ENCODE results near the gene GOLGA6A. TPM values are rescaled to one million over a fixed set of nuclear protein-coding genes. Genes with fewer than 3 reads are reported as not detected.

GOLGA6A gene
- not detected in 2 replicates for total RNA-seq

GRCh38 chr15:74082450-74082849 lies at the start of gene GOLGA6A:
Gene GOLGA6A (minus strand): TSS chr15:74082550. CDS start chr15:74082509, 41 bp downstream.

GRCh38 chr15:74130155-74130848 lies 48.0 kb upstream of the GOLGA6A start, which contains the start of gene ISLR2:
Gene ISLR2 (plus strand): TSS chr15:74130586. CDS start chr15:74132755, 2,169 bp downstream.

Small RNAs within 50 kb of the gene (small RNA-seq; reads per million reads assigned to genes)
- not detected for gene RN7SL429P

Other genes starting within 250 kb of the GOLGA6A start
- not detected in 2 replicates for gene TBC1D21, start 209.0 kb downstream of the GOLGA6A start, total RNA-seq
- 84.8 and 93.0 TPM in 2 replicates for gene LOXL1, start 156.1 kb downstream of the GOLGA6A start, total RNA-seq
- 12.9 and 17.2 TPM in 2 replicates for gene STOML1, start 90.3 kb downstream of the GOLGA6A start, total RNA-seq
- 42.3 and 46.3 TPM in 2 replicates for gene PML, start 87.8 kb downstream of the GOLGA6A start, total RNA-seq
- not detected in 2 replicates for gene ISLR2, start 48.0 kb upstream of the GOLGA6A start, total RNA-seq
- 2.5 and 18.7 TPM in 2 replicates for gene ISLR, start 91.2 kb upstream of the GOLGA6A start, total RNA-seq
- gene STRA6, start 120.2 kb upstream of the GOLGA6A start, total RNA-seq = not detected in 2 replicates
- gene CCDC33, start 153.8 kb upstream of the GOLGA6A start, total RNA-seq = not detected in 2 replicates